Measurements from ENCODE around the gene NT5C. TPM values are rescaled to one million over a fixed set of nuclear protein-coding genes. Genes with fewer than 3 reads are reported as not detected.
A peak's percentile ranks its signal among the peaks of the same experiment; 100 is the strongest.

Gene NT5C
- total RNA-seq, 6 experiments from 2014 or later, result 10.5 to 35.1 (median 12.6) TPM

- H3K27ac ChIP-seq, result no peak overlapping the region
- H3K9me3 ChIP-seq, result no peaks in the 10 kb centered on the region
- no peak for DNase-seq
- no peaks in the 10 kb centered on the region for H3K27me3 ChIP-seq
- peaks cover 0 to 5% (median 0%) of the 10 kb centered on the region in 4 donors for H3K4me1 ChIP-seq
- no peak overlapping the region for H3K4me3 ChIP-seq
- no peak for ATAC-seq
- no peak for TF ChIP-seq POLR2A (IDR thresholded peaks at IDR 0.05)
- TF ChIP-seq, protein P1, sequence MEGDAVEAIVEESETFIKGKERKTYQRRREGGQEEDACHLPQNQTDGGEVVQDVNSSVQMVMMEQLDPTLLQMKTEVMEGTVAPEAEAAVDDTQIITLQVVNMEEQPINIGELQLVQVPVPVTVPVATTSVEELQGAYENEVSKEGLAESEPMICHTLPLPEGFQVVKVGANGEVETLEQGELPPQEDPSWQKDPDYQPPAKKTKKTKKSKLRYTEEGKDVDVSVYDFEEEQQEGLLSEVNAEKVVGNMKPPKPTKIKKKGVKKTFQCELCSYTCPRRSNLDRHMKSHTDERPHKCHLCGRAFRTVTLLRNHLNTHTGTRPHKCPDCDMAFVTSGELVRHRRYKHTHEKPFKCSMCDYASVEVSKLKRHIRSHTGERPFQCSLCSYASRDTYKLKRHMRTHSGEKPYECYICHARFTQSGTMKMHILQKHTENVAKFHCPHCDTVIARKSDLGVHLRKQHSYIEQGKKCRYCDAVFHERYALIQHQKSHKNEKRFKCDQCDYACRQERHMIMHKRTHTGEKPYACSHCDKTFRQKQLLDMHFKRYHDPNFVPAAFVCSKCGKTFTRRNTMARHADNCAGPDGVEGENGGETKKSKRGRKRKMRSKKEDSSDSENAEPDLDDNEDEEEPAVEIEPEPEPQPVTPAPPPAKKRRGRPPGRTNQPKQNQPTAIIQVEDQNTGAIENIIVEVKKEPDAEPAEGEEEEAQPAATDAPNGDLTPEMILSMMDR (IDR thresholded peaks at IDR 0.05), result no peak
- WGBS (ENCODE audit: insufficient coverage, low coverage, low lambda C conversion rate, missing lambda C conversion rate), result 84% methylated on average over 6 of the region's 6 CpGs
- H3K36me3 ChIP-seq, result peaks cover 0 to 6% (median 2%) of the 10 kb centered on the region in 4 donors
- intact Hi-C loops (cut with DNase I), result no loop called here
Measured at GRCh38 chr17:75151930-75152329, 20.4 kb upstream of the NT5C start.

GRCh38 chr17:75147878-75148546, 16.5 kb upstream of the NT5C start:
- DNase-seq, result peak in 1 of 3 donors; percentile 28
- Histone ChIP-seq H3K36me3 (peaks cover 0 to 19% (median 6%) of the 10 kb centered on the region in 4 donors), H3K4me3 (no peak overlapping the region), H3K27me3 (no peaks in the 10 kb centered on the region), H3K9me3 (no peaks in the 10 kb centered on the region), H3K27ac (no peak overlapping the region), H3K4me1 (peaks cover 0 to 1% (median 0%) of the 10 kb centered on the region in 4 donors)
- peak in 3 of 4 donors; percentile 46 to 70 (median 50) for ATAC-seq
- WGBS (ENCODE audit: insufficient coverage, low coverage, low lambda C conversion rate, missing lambda C conversion rate), result 74% methylated on average over 5 of the region's 6 CpGs
- intact Hi-C loops (cut with DNase I), result no loop called here
- TF ChIP-seq, protein P1 (IDR thresholded peaks at IDR 0.05), result no peak
- no peak for TF ChIP-seq POLR2A (IDR thresholded peaks at IDR 0.05)

DNA sequence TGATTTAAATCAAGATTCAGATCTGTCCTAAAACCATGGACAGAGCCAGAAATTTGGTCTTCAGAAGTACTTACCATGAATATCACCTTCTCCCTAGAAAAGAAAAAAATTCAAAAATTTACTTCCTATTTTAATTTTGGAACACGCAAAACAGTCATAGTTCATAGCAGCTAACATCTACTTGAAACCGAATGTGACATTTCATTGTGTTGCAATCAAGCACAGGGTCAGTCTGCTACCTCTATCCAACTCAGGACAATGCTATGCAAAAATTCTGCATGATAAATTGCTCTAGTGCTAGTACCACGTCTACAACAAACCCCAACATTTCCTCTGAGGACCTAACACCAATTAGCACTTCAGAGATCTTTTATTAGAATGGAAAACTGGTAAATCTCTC, 15.1 kb upstream of the NT5C start:
- TF ChIP-seq, protein P1 (IDR thresholded peaks at IDR 0.05), result no peak
- Histone ChIP-seq H3K4me1 (no peaks in the 10 kb centered on the region), H3K9me3 (no peaks in the 10 kb centered on the region), H3K27ac (no peak overlapping the region), H3K4me3 (no peak overlapping the region), H3K27me3 (no peaks in the 10 kb centered on the region), H3K36me3 (peaks cover 0 to 19% (median 6%) of the 10 kb centered on the region in 4 donors)
- WGBS (ENCODE audit: insufficient coverage, low coverage, low lambda C conversion rate, missing lambda C conversion rate), result 38% methylated on average over 3 of the region's 3 CpGs
- no peak for DNase-seq
- ATAC-seq, result peak in 2 of 4 donors; percentile 52 to 60
- intact Hi-C loops (cut with DNase I), result no loop called here

DNA sequence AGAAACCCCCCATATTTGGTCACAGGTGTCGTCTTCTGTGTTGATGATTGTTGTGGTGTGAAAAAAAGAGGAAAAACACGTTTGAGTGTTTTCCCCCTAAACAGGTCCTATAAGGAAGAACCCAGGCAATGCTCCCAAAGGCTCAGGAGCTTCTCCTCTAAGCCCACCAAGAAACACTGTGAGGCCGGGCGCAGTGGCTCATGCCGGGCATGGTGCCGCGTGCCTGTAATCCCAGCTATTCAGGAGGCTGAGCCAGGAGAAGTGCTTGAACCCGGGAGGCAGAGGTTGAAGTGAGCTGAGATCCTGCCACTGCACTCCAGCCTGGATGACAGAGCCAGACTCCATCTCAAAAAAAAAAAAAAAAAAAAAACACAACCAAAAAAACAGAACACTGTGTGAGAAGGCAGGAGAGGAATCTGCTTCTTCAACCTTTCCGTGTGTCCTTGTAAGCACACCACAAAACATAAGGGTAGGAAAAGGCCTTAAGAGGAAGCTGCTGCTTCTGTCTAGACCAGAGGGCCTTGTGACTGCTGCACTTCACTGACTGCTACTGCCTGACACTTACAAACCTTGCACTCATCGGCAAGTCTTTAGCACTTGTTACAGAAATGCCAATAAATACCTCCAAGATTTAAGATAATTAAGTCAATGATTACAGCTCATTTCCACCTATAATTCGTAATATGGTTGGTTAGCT, 13.4 kb upstream of the NT5C start:
- Histone ChIP-seq H3K4me3 (no peak overlapping the region), H3K36me3 (peaks cover 0 to 19% (median 6%) of the 10 kb centered on the region in 4 donors), H3K27me3 (no peaks in the 10 kb centered on the region), H3K27ac (no peak overlapping the region), H3K4me1 (no peaks in the 10 kb centered on the region), H3K9me3 (no peaks in the 10 kb centered on the region)
- DNase-seq (peak in 1 of 3 donors; percentile 13), ATAC-seq (peak in 3 of 4 donors; percentile 52 to 68 (median 53))
- intact Hi-C loops (cut with DNase I), result no loop called here
- WGBS (ENCODE audit: insufficient coverage, low coverage, low lambda C conversion rate, missing lambda C conversion rate), result 86% methylated on average over 8 of the region's 11 CpGs
- no peak for TF ChIP-seq POLR2A (IDR thresholded peaks at IDR 0.05)
- TF ChIP-seq, protein P1 (IDR thresholded peaks at IDR 0.05), result no peak

Data from right lobe of liver (tissue), 6 donors.